LNCaP clone FGC (cell line): ENCODE data around the gene TNFSF12.

Experiments used
- DNase-seq: peaks from one replicate; pipeline ENCODE4 v3.0.0-alpha.2; 2011; ENCODE audit warnings: low read depth
- H3K4me3 ChIP-seq: 2 replicates; pipeline ENCODE4 v1.5.1; 2011; ENCODE audit warnings: mild to moderate bottlenecking, low read depth, low read length, control low read depth
- CTCF ChIP-seq: IDR thresholded peaks from 2 replicates; pipeline ENCODE4 v1.5.1; 2012; ENCODE audit warnings: mild to moderate bottlenecking; ENCODE audit not compliant: control insufficient read depth, insufficient read depth; ENCODE audit errors: extremely low read depth

TNFSF12 gene

GRCh38 chr17:7508846-7509245 lies 40.0 kb upstream of the TNFSF12 start:
- no peak for DNase-seq

GRCh38 chr17:7509937-7510336 lies 38.9 kb upstream of the TNFSF12 start:
- no peak for TF ChIP-seq CTCF
- H3K4me3 ChIP-seq, result no peak overlapping the region
- DNase-seq, result no peak

More at GRCh38 chr17:7508846-7509245, 40.0 kb upstream of the TNFSF12 start:
- no peak overlapping the region for H3K4me3 ChIP-seq
- TF ChIP-seq CTCF, result no peak

GRCh38 chr17:7511108-7511507 lies 37.8 kb upstream of the TNFSF12 start:
- DNase-seq, result no peak
- TF ChIP-seq CTCF, result no peak

GRCh38 chr17:7512105-7512504 lies 36.8 kb upstream of the TNFSF12 start:
- no peak overlapping the region for H3K4me3 ChIP-seq
- no peak for DNase-seq
- TF ChIP-seq CTCF, result no peak

More at GRCh38 chr17:7511108-7511507, 37.8 kb upstream of the TNFSF12 start:
- H3K4me3 ChIP-seq, result no peak overlapping the region

- H3K4me3 ChIP-seq, result no peak overlapping the region
- TF ChIP-seq CTCF, result no peak
- DNase-seq, result no peak
These were observed 35.9 kb upstream of the TNFSF12 start for GRCh38 chr17:7512824-7513540.

- H3K4me3 ChIP-seq, result no peak overlapping the region
- no peak for DNase-seq
- no peak for TF ChIP-seq CTCF
These were observed 34.9 kb upstream of the TNFSF12 start for GRCh38 chr17:7513850-7514419.
